Uterus (tissue), 2 donors: ENCODE results near the gene NEURL1.

Experiments
- CTCF ChIP-seq, 4 experiments: fragments of 200-600 bp in 2 of 4; fragments of 450-650 bp in 2 of 4; sonication (generic) in 2 of 4; IDR thresholded peaks; one replicate each; pipeline ENCODE4 v1.5.1; 2016 to 2019; ENCODE audit warnings: antibody characterized with exemption in 4 of 4, mild to moderate bottlenecking in 2 of 4, moderate library complexity in 1 of 4
- POLR2A ChIP-seq, 2 donors: fragments of 450-650 bp; IDR thresholded peaks; one replicate each; pipeline ENCODE4 v1.6.1; 2016; ENCODE audit warnings: antibody characterized with exemption in 2 of 2, mild to moderate bottlenecking in 1 of 2, moderate library complexity in 1 of 2

GRCh38 chr10:103490986-103491314 lies 2.6 kb upstream of the NEURL1 start:
- TF ChIP-seq CTCF (IDR thresholded peaks at IDR 0.05), result no peak
- no peak for TF ChIP-seq POLR2A (IDR thresholded peaks at IDR 0.05)
